22Rv1 (cell line): ENCODE results near the gene PJA1.

Experiments
- H3K27ac ChIP-seq: fragments of 450-650 bp; 2 replicates; pipeline ENCODE4 v1.5.1; 2017
- CTCF ChIP-seq: fragments of 450-650 bp; IDR thresholded peaks from 2 replicates; pipeline ENCODE4 v1.5.1; 2017; ENCODE audit warnings: mild to moderate bottlenecking
- ZFX ChIP-seq: fragments of 450-650 bp; IDR thresholded peaks from 2 replicates; pipeline ENCODE4 v1.6.1; 2017; ENCODE audit warnings: antibody characterized with exemption, borderline replicate concordance

PJA1 gene

DNA sequence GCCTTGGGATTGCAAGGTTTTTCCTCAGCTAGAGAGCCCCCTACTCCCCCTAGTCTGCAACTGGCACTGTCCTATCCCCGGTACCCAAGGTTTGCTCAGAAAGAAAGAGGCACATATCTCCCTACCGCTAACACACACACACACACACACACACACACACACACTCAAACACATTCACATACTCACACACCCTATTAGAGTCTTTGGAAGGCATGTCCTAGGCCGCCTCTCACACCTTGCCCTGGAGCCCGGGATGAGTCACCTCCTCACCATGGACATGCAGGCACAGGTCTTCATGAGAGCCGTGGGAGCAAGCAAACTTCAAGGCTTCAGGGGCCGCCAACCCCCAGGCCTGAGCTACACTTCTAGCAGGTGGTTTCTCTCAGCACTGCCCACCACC, 49.2 kb downstream of the PJA1 start:
- no peak overlapping the region for H3K27ac ChIP-seq
- TF ChIP-seq CTCF, result no peak
- TF ChIP-seq ZFX, result no peak

GRCh38 chrX:69113723-69114122, 51.5 kb downstream of the PJA1 start:
- TF ChIP-seq ZFX, result no peak
- no peak for TF ChIP-seq CTCF
- H3K27ac ChIP-seq, result no peak overlapping the region
